Measurements from ENCODE around the gene HEG1. TPM values are rescaled to one million over a fixed set of nuclear protein-coding genes. Genes with fewer than 3 reads are reported as not detected.

The HEG1 gene
- total RNA-seq, 1 experiment from 2014 or later, result 34.3 TPM

DNA sequence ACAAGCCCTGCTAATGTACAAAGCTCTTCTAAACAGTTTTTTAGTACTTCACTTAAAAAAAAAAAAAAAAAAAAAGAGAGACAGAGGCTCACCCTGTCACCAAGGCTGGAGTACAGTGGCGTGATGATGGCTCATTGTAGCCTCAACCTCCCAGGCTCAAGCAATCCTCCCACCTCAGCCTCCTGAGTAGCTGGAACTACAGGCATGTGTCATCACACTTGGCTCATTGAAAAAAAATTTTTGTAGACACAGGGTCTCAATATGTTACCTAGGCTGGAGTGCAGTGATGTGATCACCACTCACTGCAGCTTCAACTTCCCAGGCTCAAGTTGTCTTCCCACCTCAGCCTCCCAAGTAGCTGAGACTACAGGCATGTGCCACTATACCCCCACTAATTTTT lies 47.6 kb upstream of the HEG1 start:
- POLR2A ChIA-PET (ENCODE audit: low non-redundant PET), result no interaction called here
- intact Hi-C loops (cut with micrococcal nuclease; ENCODE audit: unreplicated experiment), result no loop called here
- H3K9me3 ChIP-seq (ENCODE audit: low read depth, low read length, poor library complexity, severe bottlenecking), result no peaks in the 10 kb centered on the region
- CTCF ChIA-PET, result interaction anchor here (0.6 kb wide), 1 partner anchor 172 kb away, joined by 11 read pairs; no protein-coding TSS in a partner anchor
- DNase-seq (ENCODE audit: low spot score), result no peak
- H3K27me3 ChIP-seq (replicated peaks; ENCODE audit: insufficient read depth, low read depth, low read length, poor library complexity), result no peaks in the 10 kb centered on the region
- peaks cover 10% of the 10 kb centered on the region for H3K4me1 ChIP-seq (ENCODE audit: insufficient read depth, low read length, poor library complexity, severe bottlenecking)
- no peak overlapping the region for H3K4me3 ChIP-seq (ENCODE audit: low read depth, low read length, poor library complexity, severe bottlenecking)
- H3K36me3 ChIP-seq (ENCODE audit: insufficient read depth, low read length, poor library complexity, severe bottlenecking), result no peaks in the 10 kb centered on the region
- no peak for TF ChIP-seq EZH2 (IDR thresholded peaks at IDR 0.05; ENCODE audit: borderline replicate concordance, low read depth, low read length, poor library complexity, severe bottlenecking)
- TF ChIP-seq, protein P1, sequence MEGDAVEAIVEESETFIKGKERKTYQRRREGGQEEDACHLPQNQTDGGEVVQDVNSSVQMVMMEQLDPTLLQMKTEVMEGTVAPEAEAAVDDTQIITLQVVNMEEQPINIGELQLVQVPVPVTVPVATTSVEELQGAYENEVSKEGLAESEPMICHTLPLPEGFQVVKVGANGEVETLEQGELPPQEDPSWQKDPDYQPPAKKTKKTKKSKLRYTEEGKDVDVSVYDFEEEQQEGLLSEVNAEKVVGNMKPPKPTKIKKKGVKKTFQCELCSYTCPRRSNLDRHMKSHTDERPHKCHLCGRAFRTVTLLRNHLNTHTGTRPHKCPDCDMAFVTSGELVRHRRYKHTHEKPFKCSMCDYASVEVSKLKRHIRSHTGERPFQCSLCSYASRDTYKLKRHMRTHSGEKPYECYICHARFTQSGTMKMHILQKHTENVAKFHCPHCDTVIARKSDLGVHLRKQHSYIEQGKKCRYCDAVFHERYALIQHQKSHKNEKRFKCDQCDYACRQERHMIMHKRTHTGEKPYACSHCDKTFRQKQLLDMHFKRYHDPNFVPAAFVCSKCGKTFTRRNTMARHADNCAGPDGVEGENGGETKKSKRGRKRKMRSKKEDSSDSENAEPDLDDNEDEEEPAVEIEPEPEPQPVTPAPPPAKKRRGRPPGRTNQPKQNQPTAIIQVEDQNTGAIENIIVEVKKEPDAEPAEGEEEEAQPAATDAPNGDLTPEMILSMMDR (conservative IDR thresholded peaks at IDR 0.05; ENCODE audit: low read depth, low read length), result no peak
- no TSS peak for BruUV-seq (replicated peaks)
- no peak overlapping the region for H3K27ac ChIP-seq (ENCODE audit: low read depth, low read length, poor library complexity, severe bottlenecking)

DNA sequence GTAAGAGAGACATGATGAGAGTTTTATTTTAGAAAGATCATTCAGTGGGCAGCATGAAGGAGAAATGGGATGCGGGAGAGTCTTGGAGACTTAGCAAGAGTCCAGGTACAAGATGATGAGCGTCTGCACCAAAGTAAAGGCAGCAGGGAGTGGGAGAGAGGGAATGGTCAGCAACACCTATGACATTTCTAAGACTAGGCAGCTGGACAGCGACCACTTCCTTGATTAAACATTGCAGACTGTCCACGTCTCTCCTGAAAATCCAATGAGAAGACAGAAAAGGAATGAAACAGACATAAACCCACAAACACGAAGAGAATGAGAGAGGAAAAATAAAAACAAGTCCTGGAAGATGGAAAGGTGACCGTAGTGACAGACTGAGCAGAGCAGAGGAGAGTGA lies 46.7 kb upstream of the HEG1 start:
- no TSS peak for BruUV-seq (replicated peaks)
- POLR2A ChIA-PET (ENCODE audit: low non-redundant PET), result no interaction called here
- Histone ChIP-seq H3K27me3 (replicated peaks; ENCODE audit: insufficient read depth, low read depth, low read length, poor library complexity) (no peaks in the 10 kb centered on the region), H3K9me3 (ENCODE audit: low read depth, low read length, poor library complexity, severe bottlenecking) (no peaks in the 10 kb centered on the region), H3K4me1 (ENCODE audit: insufficient read depth, low read length, poor library complexity, severe bottlenecking) (peaks cover under 1% of the 10 kb centered on the region), H3K4me3 (ENCODE audit: low read depth, low read length, poor library complexity, severe bottlenecking) (no peak overlapping the region), H3K27ac (ENCODE audit: low read depth, low read length, poor library complexity, severe bottlenecking) (no peak overlapping the region), H3K36me3 (ENCODE audit: insufficient read depth, low read length, poor library complexity, severe bottlenecking) (no peaks in the 10 kb centered on the region)
- no peak for DNase-seq (ENCODE audit: low spot score)
- no peak for TF ChIP-seq EZH2 (IDR thresholded peaks at IDR 0.05; ENCODE audit: borderline replicate concordance, low read depth, low read length, poor library complexity, severe bottlenecking)
- TF ChIP-seq, protein P1 (conservative IDR thresholded peaks at IDR 0.05; ENCODE audit: low read depth, low read length), result no peak
- CTCF ChIA-PET, result no interaction called here
- intact Hi-C loops (cut with micrococcal nuclease; ENCODE audit: unreplicated experiment), result no loop called here

DNA sequence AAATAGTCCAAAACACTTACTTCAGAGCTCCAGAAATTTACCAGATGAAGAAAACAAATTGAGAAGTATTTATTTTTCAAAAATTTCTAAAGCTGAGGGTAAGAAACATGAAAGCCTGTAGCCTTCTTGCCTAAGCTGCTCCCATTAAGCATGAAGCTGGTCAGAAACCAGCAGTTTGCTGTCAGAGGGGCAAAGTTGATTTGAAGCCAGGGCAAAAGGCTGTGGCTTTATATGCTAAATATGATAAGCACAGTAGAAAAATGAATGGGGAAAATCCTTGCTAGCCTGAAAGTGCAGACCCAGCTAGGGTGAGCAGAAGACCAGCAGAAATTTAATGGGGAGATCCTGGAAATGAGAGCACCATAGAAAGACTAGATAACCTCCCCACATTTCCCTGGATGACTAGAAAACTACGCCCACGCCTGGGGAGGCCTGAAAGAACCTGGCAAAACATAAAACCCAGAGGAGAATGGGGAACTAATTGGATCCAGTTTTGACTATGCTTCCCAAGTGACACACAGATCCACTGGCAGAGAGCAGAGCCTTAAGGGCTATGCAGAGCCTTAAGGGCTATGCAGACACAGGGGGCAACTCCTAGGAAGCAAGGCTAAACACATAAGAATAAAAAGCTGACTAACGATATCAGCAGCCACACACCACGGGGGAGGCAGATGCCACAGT lies 43.0 kb upstream of the HEG1 start:
- no peak overlapping the region for H3K27ac ChIP-seq (ENCODE audit: low read depth, low read length, poor library complexity, severe bottlenecking)
- no TSS peak for BruUV-seq (replicated peaks)
- no peak overlapping the region for H3K4me3 ChIP-seq (ENCODE audit: low read depth, low read length, poor library complexity, severe bottlenecking)
- H3K9me3 ChIP-seq (ENCODE audit: low read depth, low read length, poor library complexity, severe bottlenecking), result no peaks in the 10 kb centered on the region
- no peaks in the 10 kb centered on the region for H3K27me3 ChIP-seq (replicated peaks; ENCODE audit: insufficient read depth, low read depth, low read length, poor library complexity)
- ChIA-PET POLR2A (ENCODE audit: low non-redundant PET) (no interaction called here), CTCF (no interaction called here)
- intact Hi-C loops (cut with micrococcal nuclease; ENCODE audit: unreplicated experiment), result no loop called here
- H3K36me3 ChIP-seq (ENCODE audit: insufficient read depth, low read length, poor library complexity, severe bottlenecking), result no peaks in the 10 kb centered on the region
- no peak for TF ChIP-seq EZH2 (IDR thresholded peaks at IDR 0.05; ENCODE audit: borderline replicate concordance, low read depth, low read length, poor library complexity, severe bottlenecking)
- TF ChIP-seq, protein P1 (conservative IDR thresholded peaks at IDR 0.05; ENCODE audit: low read depth, low read length), result no peak
- no peaks in the 10 kb centered on the region for H3K4me1 ChIP-seq (ENCODE audit: insufficient read depth, low read length, poor library complexity, severe bottlenecking)
- no peak for DNase-seq (ENCODE audit: low spot score)

All from A673 (cell line).